NCI-H128 (cell line): ENCODE data around the gene NUDT3.
"Not testable (repeated sequence)": the region's sequence is repeated elsewhere in the genome, so short reads cannot be mapped to it uniquely, and the experiment has no call there.

ENCODE experiments used
- DNase-seq: peaks from one replicate; lab custom pipeline; 2025; ENCODE audit not compliant: unreplicated experiment; lab: John Stamatoyannopoulos, UW

NUDT3 gene

DNA sequence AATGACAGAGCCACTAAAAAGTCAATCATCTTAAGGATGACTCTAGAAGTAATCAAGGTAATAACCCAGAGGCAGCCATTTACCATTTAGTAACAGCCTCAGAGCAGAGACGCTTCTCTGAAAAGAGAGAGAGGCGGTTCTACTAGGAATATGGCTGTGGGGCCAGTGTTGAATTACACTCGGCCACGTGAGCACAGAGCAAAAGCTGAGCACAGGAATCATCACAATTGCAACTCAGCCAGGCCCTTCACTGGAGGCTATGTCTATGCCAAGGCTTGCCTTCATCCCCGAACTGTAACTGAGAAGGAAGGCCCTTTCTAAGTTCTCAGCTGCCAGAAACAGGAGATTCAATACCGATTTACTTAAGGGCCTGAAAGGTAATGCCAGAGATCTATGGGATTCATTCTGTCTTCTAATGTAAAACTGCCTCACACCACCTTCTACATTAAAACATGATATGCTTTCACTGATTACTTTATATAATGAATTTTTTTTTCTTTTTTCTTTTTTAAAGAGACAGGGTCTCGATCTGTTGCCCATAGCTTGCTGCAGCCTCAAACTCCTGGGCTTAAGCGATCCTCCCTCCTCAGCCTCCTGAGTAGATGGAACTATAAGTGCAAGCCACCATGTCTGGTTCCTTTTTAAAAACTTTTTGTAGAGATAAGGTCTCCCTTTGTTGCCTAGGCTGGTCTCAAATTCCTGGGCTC is 67.6 kb downstream of the NUDT3 start:
- no peak for DNase-seq

DNA sequence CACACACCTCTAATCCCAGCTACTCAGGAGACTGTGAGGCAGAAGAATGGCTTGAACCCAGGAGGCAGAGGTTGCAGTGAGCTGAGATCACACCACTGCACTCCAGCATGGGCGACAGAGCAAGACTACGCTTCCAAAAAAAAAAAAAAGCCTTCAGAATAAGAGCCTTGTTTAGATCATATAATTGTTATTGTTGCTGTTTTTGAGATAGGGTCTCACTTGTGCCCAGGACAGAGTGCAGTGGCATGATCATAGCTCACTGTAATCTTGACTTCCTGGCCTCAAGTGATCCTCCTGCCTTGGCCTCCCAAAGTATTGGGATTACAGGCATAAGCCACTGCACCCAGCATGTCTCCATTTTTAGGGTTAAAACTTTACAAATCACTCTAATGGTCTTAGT is 68.2 kb downstream of the NUDT3 start:
- not testable (repeated sequence) for DNase-seq

DNA sequence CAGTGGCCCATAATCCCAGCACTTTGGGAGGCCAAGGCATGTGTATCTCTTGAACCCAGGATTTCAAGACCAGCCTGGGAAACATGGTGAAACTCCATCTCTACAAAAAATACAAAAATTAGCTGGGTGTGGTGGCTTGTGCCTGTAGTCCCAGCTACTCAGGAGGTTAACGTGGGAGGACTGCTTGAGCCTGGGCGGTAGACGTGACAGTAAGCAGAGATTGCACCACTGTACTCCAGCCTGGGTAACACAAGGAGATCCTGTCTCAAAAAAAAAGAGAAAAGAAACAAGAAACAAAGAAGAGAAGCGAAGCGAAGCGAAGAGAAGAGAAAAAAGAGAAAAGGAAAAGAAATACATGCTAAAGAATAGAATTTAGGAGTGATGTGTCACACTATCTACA is 69.2 kb downstream of the NUDT3 start:
- no peak for DNase-seq

DNA sequence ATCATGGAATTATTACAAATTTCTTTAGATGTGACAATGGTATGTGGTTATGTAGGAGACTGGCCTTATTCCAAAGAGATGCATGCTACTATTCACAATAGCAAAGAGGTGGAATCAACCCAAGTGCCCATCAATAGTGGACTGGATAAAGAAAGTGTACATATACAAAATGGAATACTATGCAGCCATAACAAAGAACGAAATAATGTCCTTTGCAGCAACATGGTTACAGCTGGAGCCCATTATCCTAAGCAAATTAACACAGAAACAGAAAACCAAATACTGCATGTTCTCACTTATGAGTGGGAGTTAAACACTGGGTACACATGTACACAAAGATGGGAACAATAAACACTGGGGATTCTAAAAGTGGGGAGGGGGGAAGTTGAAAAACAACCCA is 69.7 kb downstream of the NUDT3 start:
- no peak for DNase-seq

DNA sequence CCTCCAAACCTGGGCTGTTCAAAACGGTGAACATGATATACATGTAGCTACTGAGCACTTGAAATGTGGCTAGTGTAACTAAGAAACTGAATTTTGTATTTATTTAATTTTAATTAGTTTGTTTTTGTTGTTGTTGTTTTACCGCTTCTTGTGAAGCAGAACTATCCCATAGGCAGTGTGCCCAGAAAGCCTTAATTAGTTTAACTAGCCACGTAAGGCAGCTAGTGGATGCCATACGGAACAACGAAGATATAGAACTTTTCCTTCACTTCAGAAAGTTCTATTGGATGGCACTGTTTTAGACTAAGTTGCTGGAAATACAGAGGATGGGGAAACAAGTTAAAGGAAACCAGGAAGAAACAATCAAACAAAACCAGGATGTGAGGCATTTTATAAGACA is 70.6 kb downstream of the NUDT3 start:
- no peak for DNase-seq

DNA sequence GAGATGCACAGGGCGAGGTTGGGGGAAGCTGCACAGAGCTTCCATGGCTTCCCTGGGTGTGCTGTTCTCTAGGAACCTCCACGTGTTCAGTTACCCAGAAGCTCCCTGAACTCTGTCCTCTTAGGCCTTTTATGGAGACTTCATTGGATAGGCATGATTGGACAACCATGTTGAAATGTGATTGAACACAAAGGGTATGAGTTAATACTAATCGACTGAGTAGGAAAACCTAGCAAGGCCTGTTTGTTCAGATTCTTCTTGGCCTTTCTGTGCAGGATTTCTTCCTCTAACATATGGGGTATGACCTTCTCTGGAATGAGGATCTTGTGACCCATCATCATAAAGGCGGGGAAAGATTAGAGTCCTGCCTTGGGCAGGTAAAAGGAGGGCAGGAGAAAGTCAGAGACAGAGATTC is 73.0 kb downstream of the NUDT3 start:
- DNase-seq = no peak

DNA sequence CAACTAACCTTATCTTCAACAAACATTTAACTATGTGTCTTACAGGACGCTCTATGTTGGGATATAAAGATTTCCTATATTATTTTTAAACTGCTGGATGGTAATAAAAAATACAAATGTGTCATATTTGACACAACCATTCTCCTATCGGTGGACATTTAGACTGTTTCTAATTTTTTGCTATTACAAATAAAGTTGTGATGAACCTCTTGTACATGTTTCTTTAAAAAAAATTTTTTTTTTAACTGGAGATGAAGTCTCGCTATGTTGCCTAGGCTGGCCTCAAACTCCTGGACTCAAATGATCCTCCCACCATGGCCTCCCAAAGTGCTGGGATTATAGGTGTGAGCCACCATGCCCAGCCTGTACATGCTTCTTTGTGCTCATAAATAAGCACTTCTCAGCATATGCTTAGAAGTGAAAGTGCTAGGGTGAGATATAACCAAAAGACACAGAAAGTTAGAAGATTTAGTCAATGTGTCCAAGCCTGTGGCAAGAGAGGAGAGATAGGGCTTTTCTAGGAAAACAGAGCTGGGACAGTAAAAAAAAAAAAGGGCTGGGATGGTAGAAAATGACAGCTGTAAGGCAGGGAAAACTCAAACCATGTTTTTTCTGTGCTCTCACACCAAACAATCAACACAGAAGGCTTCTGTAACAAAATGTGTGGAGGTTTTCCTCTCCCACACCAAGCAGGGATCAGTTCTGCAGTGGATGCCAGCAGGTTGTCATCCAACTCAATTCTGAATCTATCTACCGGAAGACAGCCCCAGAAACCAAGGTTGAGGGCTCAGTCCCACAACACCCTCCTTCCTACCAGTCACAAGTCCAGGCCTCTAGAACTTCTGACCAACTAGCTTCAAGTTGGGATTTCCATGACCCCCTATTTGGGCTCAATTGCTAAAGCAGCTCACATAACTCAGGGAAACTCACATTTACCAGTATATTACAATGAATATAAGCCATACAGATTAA is 73.7 kb downstream of the NUDT3 start:
- DNase-seq = no peak

DNA sequence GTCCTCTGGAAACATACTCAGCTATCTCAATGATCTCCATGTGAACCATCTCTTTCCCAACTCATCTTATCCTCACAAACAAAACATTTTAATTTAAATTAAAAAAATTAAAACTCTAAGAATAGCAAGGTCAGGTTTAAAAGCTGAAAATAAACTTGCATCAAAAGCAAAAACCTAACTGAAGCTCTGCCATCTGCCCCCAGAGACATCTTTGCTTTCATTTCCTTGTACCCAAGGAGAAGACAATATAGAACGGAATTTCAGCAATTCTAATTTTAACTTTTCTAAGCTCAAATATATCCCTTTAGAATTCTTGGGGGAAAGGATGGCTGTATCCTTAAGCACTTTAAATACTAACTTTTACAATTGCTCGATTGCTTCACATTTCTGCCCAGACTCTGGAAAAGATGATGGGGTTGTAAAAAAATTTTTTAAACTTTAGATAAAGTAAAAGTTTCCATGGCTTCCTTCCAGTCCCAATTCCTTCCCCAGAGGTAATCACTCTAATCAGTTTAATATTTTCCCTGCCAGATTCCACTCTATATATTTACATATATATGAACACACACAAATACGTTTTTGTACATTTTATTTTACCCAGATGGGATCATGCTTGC is 74.5 kb downstream of the NUDT3 start:
- no peak for DNase-seq

DNA sequence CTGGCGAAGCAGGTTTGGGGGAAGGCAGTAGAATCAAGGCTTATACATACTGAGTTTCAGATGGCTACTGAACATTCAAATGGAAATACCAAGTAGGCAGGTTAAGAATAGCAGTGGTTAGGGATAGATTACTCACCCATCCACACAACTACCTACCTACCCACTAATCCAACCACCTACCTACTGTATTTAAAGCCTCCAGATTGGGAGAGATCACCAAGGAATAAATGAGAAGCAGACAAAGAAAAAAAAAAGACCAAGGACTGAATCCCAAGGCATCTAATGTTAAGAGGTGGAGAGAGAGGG is 75.3 kb downstream of the NUDT3 start:
- no peak for DNase-seq

DNA sequence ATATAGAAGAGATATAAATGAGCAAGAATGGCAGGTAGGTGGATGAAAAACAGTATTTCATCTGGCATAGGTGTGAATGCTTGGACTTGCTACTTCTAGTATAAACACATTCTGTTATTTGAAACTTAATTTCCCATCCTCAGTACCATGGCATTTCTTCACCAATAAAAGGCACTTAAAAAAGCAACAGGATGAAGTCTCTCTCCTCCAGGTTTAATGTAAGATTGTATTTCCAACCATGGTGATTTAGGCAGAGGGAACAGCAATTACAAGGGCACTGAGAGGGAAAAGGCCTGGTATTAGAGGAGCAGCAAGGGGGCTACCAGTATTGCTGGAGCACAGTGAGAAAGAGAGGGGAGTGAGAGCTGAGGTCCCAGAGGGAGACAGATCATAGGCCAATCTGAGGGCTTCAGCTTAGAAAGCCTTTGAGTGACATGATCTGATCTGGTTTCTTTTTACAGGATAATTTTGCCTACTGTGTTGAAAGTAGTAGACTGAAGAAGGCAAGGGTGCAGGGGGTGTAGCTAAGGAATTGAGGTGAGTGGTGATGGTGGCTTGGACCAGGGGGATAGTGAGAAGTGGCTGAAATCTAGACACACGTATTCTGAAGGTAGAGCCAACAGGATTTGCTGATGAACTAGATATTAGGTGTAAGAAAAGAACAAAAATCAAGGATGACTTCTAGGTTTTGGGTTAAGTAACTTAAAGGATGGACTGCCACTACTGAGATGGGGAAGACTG is 75.9 kb downstream of the NUDT3 start:
- DNase-seq = no peak

DNA sequence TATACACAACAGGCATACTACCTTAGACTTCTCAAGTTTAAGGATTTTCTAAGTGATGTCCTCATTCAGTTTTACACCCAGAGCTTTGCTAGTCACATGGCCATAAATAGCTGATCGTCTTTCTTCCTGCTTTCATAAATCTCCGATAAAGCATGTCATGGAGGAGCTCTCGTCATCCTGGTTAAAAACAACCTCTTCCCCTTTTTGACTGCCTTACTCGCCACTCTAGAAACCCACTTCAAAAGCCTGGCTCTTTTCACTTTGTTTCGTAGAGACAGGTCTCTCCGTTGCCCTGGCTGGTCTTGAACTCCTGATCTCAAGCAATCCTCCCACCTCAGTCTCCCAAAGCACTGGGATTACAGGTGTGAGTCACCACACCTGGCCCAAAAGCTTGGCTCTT is 76.7 kb downstream of the NUDT3 start:
- no peak for DNase-seq

DNA sequence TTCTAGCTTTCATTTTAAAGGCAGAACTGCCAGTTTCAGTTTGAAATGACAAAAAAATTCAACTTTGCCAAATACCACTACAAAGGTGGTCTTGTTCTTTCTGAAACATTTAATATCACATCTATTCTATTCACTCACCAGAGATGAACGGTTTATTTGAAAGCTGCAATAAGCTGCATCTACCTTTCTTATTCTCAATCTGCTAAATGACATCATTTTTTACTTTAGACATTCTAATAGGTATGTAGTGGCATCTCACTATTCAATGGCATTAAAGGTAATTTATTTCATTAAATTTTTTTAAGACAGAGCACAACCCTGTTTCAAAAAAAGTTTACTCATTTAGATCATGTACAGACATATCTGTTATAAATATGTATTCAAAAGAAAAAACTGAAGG is 77.2 kb downstream of the NUDT3 start:
- no peak for DNase-seq

DNA sequence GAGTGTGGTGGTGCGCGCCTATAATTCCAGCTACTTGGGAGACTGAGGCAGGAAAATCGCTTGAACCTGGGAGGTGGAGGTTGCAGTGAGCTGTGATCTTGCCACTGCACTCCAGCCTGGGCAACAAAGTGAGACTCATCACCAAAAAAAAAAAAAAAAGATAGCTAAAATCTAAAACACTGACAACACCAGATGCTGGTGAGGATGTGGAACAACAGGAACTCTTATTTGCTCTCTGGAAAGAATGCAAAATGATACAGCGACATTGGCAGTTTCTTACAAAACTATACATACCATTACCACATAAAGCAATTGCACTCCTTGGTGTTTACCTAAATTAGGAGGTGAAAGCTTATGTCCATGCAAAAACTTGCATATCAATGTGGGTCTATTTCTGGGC is 80.2 kb downstream of the NUDT3 start:
- DNase-seq = no peak

DNA sequence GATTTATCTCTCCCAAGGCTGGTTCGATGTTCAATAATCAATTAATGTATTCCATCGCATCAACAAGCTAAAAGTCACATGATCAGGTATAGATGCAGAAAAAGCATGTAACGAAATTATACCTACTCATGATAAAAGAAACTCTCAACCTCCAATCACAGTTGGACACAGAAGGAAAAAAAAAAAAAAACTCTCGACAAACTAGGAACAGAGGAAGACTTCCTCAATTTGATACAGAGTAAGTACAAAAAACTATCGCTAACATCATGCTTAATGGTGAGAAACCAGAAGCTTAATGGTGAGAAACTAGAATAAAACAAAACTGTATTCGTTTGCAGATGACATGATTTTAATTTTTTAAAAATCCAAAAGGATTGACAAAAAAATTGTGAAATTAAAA is 81.7 kb downstream of the NUDT3 start:
- no peak for DNase-seq

DNA sequence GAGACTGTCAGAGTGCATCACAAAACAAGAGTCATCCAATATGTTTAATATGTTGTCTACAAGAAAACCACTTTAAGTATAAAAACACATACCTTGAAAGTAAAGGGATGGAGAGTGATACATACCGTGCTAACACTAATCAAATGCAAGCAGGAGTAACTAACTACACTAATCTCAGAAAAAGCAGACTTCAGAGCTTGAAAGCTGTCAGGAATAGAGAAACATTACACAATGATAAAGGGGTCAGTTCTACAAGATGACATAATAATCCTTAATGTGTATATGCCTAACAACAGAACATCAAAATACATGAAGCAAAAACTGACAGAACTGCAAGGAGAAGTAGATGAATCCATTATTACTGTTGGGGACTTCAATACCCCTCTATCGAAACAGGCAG is 84.0 kb downstream of the NUDT3 start:
- DNase-seq = no peak

DNA sequence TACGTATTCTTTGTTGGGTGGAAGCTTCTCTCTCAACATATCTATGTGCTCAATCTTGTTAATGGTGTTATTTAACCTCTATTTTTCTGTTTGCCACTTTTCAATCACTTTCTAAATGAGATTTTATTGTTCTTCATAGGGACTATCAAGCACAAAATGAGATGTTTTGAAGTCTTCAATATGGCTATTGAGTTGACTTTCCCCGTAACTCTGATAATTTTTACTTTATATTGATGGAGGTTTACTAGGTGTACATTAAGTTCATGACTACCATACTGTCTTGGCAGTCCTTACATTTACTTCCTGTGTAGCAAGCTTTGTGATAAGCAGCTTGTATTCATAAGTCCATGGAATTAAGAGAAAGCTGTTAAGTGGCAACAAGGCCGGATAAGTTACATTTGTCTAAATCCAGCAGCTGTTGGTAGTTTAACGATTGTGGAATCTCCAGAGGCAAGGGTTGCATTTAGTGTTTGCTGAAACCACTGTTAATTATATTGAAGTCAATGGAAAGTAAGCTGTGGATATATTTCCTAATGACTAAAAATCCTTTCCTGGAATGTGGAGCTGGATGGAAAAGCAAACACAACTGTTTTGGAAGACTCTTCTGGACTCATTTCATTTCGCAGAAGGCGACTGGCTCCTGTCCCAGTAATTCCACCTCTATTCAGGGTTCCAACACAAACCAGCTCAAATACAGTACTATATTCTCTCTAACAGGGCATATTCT is 86.3 kb downstream of the NUDT3 start:
- no peak for DNase-seq

DNA sequence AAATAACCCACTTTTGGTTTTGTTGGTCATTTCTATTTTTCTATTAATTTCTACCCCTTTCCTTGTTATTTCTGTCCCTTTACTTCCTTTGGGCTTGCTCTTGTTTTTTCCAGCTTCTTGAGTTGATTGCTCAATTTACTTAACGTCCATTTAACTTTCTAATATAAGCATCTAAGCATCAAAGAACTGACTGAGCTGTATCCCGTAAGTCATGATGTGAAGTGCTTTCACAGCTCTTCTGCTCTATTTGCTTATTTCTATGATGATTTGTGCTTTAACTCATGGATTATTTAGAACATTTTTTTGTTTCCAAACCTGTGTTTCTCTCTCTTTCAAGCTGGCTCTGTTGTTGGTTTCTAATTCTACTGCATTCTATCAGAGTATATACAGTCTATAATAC is 87.0 kb downstream of the NUDT3 start:
- no peak for DNase-seq

DNA sequence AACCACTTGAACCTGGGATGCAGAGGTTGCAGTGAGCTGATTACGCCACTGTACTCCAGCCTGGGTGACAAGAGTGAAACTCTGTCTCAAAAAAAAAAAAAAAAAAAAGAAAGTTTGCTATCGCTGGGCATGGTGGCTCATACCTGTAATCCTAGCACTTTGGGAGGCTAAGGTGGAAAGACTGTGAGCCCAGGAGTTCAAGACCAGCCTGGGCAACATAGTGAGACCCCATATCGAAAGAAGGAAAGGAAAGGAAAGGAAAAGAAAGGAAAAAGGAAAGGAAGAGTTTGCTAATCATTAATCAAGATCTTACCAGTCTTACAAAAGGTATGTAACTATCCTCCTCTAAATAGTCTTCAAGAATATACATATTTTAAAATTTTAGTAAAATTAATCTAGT is 88.3 kb downstream of the NUDT3 start:
- DNase-seq = no peak

DNA sequence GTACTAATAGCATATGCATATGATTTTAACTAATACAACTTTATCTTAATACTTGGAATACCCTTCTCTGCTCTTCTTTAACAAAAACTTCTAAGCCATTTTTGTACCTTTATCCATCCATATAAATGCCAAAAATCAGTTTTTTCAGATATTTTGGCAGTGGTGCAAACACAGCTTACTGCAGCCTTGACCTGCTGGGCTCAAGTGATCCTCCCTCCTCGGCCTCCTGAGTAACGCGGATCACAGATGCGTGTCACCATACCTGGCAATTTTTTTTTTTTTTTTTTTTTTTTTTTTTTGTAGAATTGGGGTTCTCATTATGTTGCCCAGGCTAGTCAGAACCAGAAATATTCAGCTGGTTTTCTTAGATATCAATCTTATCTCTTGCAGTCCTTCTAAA is 89.5 kb downstream of the NUDT3 start:
- no peak for DNase-seq

DNA sequence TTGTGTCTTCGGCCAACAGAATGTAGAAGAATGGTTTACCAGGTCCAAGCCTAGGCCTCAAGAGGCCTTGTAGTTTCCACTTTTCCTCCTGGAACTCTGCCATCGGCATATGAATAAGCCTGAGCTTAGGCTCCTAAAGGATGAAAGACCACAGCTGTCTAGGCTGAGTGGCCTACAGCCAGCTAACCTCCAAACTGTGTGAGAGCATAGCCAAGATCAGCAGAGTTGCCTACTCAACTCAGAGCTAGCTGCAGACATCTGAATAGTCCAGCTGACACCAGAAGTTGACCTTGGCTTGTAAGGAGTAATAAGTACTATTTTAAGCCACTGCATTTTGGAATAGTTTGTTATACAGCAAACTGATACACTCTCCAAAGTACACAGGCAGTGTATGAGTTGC is 91.1 kb downstream of the NUDT3 start:
- DNase-seq = no peak

DNA sequence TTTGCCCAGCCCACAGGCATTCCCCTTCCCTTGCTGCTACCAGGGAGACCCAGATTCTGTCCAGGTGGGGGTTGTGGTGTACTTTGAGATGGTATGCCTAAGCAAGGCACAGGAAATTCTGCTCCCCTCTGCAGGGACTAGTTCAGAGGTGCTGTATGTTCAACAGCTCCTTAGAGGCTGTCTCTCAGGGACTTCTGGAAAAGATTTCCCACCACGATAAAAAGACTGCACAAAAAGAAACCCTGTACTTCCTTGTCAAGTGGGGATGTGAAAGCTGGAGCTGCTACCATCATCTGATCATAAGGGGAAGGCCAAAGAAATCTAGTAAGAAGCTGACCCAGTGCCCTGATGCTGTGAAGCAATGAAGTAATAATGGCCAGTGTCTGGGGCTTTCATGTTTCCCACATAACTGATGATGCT is 92.1 kb downstream of the NUDT3 start:
- no peak for DNase-seq
